ENCODE results near the gene ASIC1. TPM values are rescaled to one million over a fixed set of nuclear protein-coding genes. Genes with fewer than 3 reads are reported as not detected.

The ASIC1 gene
- total and polyA plus RNA-seq, 12 donors = 0.17 to 1.6 (median 0.70) TPM

DNA sequence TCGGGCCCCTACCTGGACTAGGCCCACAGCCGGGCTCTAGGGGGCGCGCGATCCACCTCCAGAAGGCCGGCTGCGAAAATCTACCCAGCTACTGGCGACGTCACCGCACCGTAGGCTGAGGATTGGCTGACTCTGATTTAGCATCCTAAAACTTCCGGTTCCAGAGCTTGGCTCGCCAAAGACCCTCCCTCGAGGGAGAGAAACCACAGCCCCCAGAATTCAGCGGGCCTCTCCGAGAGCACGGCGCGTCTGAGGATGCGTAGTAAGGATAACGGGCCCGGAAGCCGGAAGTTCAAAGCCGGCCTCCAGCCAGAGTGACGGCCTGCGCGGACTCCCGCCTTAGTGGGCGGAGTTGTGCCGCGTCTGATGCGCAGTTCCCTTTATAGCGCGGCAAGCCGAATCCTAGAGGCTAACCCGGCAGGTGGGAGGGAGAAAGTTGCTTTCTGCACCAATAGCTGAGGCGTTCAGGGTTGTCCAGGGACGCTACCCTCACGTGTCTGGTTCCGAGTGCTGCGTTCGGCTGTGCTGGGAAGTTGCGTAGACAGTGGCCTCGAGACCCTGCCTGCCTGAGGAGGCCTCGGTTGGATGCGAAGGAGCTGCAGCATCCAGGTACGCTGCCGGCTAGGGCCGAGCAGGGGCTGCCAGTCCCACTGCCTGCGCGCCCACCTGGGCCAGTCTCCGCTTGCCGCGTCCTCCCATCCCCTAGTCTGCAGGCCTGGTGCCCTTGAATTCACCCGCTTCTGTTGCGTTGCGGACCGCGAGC, 54.5 kb downstream of the ASIC1 start, which contains the start of gene COX14:
TSS of gene COX14 (plus strand) at position 544 of the 763 bp plus-strand sequence. CDS start 7,808 bp downstream, outside the sequence.
- Histone ChIP-seq H3K27me3 (no peaks in the 10 kb centered on the region), H3K9me3 (no peaks in the 10 kb centered on the region), H3K36me3 (peaks cover 0 to 29% (median 0%) of the 10 kb centered on the region in 9 donors), H3K27ac (peak within 1 kb of the TSS; percentile 83 to 98 (median 96)), H3K4me3 (peak within 1 kb of the TSS; percentile 70 to 100 (median 96)), H3K4me1 (peaks cover 16 to 68% (median 53%) of the 10 kb centered on the region in 9 donors)
- TF ChIP-seq, protein P1, sequence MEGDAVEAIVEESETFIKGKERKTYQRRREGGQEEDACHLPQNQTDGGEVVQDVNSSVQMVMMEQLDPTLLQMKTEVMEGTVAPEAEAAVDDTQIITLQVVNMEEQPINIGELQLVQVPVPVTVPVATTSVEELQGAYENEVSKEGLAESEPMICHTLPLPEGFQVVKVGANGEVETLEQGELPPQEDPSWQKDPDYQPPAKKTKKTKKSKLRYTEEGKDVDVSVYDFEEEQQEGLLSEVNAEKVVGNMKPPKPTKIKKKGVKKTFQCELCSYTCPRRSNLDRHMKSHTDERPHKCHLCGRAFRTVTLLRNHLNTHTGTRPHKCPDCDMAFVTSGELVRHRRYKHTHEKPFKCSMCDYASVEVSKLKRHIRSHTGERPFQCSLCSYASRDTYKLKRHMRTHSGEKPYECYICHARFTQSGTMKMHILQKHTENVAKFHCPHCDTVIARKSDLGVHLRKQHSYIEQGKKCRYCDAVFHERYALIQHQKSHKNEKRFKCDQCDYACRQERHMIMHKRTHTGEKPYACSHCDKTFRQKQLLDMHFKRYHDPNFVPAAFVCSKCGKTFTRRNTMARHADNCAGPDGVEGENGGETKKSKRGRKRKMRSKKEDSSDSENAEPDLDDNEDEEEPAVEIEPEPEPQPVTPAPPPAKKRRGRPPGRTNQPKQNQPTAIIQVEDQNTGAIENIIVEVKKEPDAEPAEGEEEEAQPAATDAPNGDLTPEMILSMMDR (IDR thresholded peaks at IDR 0.05) = peak; percentile 84 to 100 (median 92)
- DNase-seq (peak; percentile 98 to 99), ATAC-seq (peak; percentile 88 to 95 (median 92))
- WGBS, 2 donors = 0 to 1% methylated on average over 59 of the region's 59 CpGs
- intact Hi-C loops (cut with DNase I) = loop anchor here in 6 of 10 donors (2.0 to 10.0 kb wide), 6 partner anchors 25 to 290 kb away; partner anchors contain the start of genes CERS5 (in 6 of the 6), LARP4 (in 1 of the 6) and SMARCD1 (in 1 of the 6)

DNA sequence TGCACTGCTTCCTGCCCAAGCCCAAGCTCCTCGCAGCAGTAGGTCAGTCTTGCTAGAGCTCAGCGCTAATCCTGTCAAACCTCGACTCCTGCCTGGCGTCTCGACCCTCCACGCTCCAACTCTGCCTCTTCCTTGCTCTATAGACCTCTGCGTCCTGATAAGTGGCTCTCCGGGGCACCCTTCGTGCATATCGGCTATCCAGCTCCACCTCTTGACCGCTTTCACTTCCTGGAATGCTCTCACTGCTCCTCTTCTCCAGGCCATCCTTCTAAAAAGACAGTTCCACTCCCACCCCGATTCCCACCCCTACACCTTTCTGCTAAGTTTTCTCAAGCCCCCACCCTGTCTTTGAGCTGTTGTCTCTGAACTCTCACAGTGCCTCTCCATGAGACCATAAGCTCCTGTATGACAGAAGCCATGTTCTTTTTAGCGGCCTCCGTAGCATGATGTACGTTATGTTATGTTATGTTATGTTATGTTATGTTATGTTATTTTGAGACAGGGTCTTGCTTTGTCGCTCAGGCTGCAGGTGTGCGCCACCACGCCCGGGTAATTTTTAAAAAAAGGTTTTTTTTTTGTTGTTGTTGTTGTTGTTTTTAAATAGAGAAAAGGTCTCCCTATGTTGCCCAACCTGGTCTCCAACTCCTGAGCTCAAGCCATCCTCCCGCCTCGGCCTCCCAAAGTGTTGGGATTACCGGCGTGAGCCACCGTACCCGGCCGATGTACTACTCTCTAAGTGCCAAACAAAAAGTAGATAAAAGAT, 55.2 kb downstream of the ASIC1 start:
- intact Hi-C loops (cut with DNase I) = loop anchor here in 3 of 10 donors (5.0 to 10.0 kb wide), 3 partner anchors 52 to 290 kb away; partner anchors contain the start of genes CERS5 (in 2 of the 3) and LARP4 (in 1 of the 3)
- WGBS, 2 donors = 14 to 18% methylated on average over 26 of the region's 26 CpGs
- H3K9me3 ChIP-seq = no peaks in the 10 kb centered on the region
- no peaks in the 10 kb centered on the region for H3K27me3 ChIP-seq
- ATAC-seq (peak in 6 of 8 donors; percentile 1 to 5 (median 2)), DNase-seq (peak in 1 of 2 donors; percentile 45)
- peaks cover 16 to 75% (median 58%) of the 10 kb centered on the region in 9 donors for H3K4me1 ChIP-seq
- TF ChIP-seq, protein P1 (IDR thresholded peaks at IDR 0.05) = peak in 1 of 9 donors; percentile 9
- peak overlapping the region; percentile 70 to 100 (median 96) for H3K4me3 ChIP-seq
- peak overlapping the region; percentile 83 to 98 (median 94) for H3K27ac ChIP-seq
- H3K36me3 ChIP-seq = peaks cover 0 to 32% (median 0%) of the 10 kb centered on the region in 9 donors

DNA sequence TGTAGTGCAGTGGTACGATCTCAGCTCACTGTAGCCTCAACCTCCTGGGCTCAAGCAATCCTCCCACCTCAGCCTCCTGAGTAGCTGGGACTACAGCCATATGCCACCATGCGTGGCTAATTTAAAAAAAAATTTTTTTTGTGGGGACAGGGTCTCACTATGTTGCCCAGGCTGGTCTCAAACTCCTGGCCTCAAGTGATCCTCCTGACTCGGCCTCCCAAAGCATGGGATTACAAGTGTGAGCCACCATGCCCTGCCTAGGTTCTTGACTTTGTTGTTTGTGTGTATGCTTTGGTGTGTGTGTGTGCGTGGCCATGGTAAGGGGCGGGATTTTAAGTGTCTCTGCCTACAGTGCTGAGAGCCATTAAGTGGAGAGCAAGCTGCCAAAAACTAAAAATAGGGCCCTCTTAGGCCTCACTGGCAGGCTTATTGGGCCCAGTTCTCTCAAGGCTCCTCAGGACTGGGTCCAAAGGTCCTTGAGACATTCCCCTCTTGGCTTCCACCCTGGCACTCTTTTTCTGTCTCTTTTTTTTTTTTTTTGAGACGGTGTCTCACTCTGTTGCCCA, 59.7 kb downstream of the ASIC1 start:
- H3K4me1 ChIP-seq = peaks cover 0 to 59% (median 41%) of the 10 kb centered on the region in 9 donors

More for the DNA sequence above, 59.7 kb downstream of the ASIC1 start:
- DNase-seq = peak in 1 of 2 donors; percentile 27
- H3K36me3 ChIP-seq = peaks cover 0 to 77% (median 20%) of the 10 kb centered on the region in 9 donors
- intact Hi-C loops (cut with DNase I) = loop anchor here in 1 of 10 donors (10.0 kb wide), 1 partner anchor 48 kb away; the partner anchor contains the start of gene CERS5
- H3K27me3 ChIP-seq = no peaks in the 10 kb centered on the region
- peak overlapping the region in 5 of 10 donors; percentile 34 to 60 (median 40) for H3K27ac ChIP-seq
- TF ChIP-seq, protein P1 (IDR thresholded peaks at IDR 0.05) = no peak
- 65 to 73% methylated on average over 6 of the region's 6 CpGs for WGBS, 2 donors
- H3K4me3 ChIP-seq = no peak overlapping the region
- no peaks in the 10 kb centered on the region for H3K9me3 ChIP-seq
- peak in 7 of 8 donors; percentile 42 to 78 (median 57) for ATAC-seq

Data from heart right ventricle (tissue), 16 donors.